ENCODE results near the gene GSX1. TPM values are rescaled to one million over a fixed set of nuclear protein-coding genes. Genes with fewer than 3 reads are reported as not detected.
A peak's percentile ranks its signal among the peaks of the same experiment; 100 is the strongest.

Gene GSX1
- polyA plus RNA-seq (2012; rRNA removed): not detected in 2 replicates
- not detected in 2 replicates for polyA plus RNA-seq (2012; cell fraction: cytosol; rRNA removed)
- not detected in 2 replicates for polyA plus RNA-seq (2012; cell fraction: nucleus; rRNA removed)

GRCh38 chr13:27792393-27793218 is at the start of gene GSX1:
TSS of gene GSX1 (plus strand) at chr13:27792483. CDS start at chr13:27792691, 208 bp downstream.
- Histone ChIP-seq H3K27me3 (ENCODE audit: insufficient read depth) (peaks cover 93% of the 10 kb centered on the region), H2AFZ (ENCODE audit: low read depth) (no peak within 1 kb of the TSS), H3K79me2 (ENCODE audit: insufficient read depth) (no peaks in the 10 kb centered on the region)

GRCh38 chr13:27744801-27745200 is 47.5 kb upstream of the GSX1 start:
- H3K9me2 ChIP-seq: no peaks in the 10 kb centered on the region
- no peak overlapping the region for H3K4me3 ChIP-seq (ENCODE audit: low read depth in 2 of 2, low read length in 1 of 2)
- H3K36me3 ChIP-seq (replicated peaks in 1 of 2; ENCODE audit: control insufficient read depth in 1 of 2, insufficient read depth in 2 of 2, low read length in 1 of 2): no peaks in the 10 kb centered on the region
- no peaks in the 10 kb centered on the region for H3K9me3 ChIP-seq
- H3K9ac ChIP-seq: no peak overlapping the region
- no peak overlapping the region for H2AFZ ChIP-seq (ENCODE audit: low read depth)
- no peak overlapping the region for H3K27ac ChIP-seq (ENCODE audit: low read depth in 2 of 2, low read length in 1 of 2)
- 10% methylated on average over 7 of the region's 7 CpGs for WGBS (ENCODE audit: low lambda C conversion rate)
- H3K27me3 ChIP-seq (ENCODE audit: insufficient read depth): peaks cover 35% of the 10 kb centered on the region; the same call in 1 of the 2 replicates
- POLR2A ChIA-PET: no interaction called here
- no peak overlapping the region for H3K4me2 ChIP-seq
- no peaks in the 10 kb centered on the region for H3K4me1 ChIP-seq (ENCODE audit: control insufficient read depth in 1 of 2, insufficient read depth in 2 of 2, low read depth in 1 of 2, low read length in 1 of 2)
- CTCF ChIA-PET: no interaction called here
- DNase-seq: no peak
- H4K20me1 ChIP-seq (ENCODE audit: insufficient read depth): no peaks in the 10 kb centered on the region
- H3K79me2 ChIP-seq (ENCODE audit: insufficient read depth): no peaks in the 10 kb centered on the region
- no peaks in the 10 kb centered on the region for H3F3A ChIP-seq (replicated peaks; ENCODE audit: insufficient read depth)
- TF ChIP-seq TAF1 (IDR thresholded peaks at IDR 0.05; ENCODE audit: borderline replicate concordance, low read depth, low read length): no peak
- no peak for TF ChIP-seq IRF3 (IDR thresholded peaks at IDR 0.05; ENCODE audit: low read depth, low read length)
- no peak for TF ChIP-seq CHD2 (IDR thresholded peaks at IDR 0.05; ENCODE audit: low read length, partially characterized antibody)
- TF ChIP-seq RAD21 (IDR thresholded peaks at IDR 0.05; ENCODE audit: low read length): no peak
- no peak for TF ChIP-seq USF2 (IDR thresholded peaks at IDR 0.05; ENCODE audit: borderline replicate concordance, low read depth, low read length)
- no peak for TF ChIP-seq SMC3 (IDR thresholded peaks at IDR 0.05; ENCODE audit: low read depth, low read length)
- TF ChIP-seq RXRA (IDR thresholded peaks at IDR 0.05; ENCODE audit: borderline replicate concordance, low read depth): no peak
- TF ChIP-seq EP300 (IDR thresholded peaks at IDR 0.05; ENCODE audit: borderline replicate concordance in 1 of 2, low read depth in 1 of 2, low read length in 1 of 2): no peak
- TF ChIP-seq RCOR1 (IDR thresholded peaks at IDR 0.05; ENCODE audit: low read length): no peak
- TF ChIP-seq TEAD4 (IDR thresholded peaks at IDR 0.05; ENCODE audit: borderline replicate concordance, insufficient read depth): no peak
- TF ChIP-seq MEF2A (IDR thresholded peaks at IDR 0.05; ENCODE audit: borderline replicate concordance, low read depth): no peak
- TF ChIP-seq GATA2 (CRISPR knock-in tag; IDR thresholded peaks at IDR 0.05): no peak

More at GRCh38 chr13:27792393-27793218, at the start of gene GSX1:
- POLR2A ChIA-PET: no interaction called here
- TF ChIP-seq MAX (IDR thresholded peaks at IDR 0.05; ENCODE audit: low read depth): 0 out of 2 replicates have a peak, but pooled peaks have one; percentile 30
- TF ChIP-seq MEF2A (IDR thresholded peaks at IDR 0.05; ENCODE audit: borderline replicate concordance, low read depth): no peak
- TF ChIP-seq SIN3A (IDR thresholded peaks at IDR 0.05; ENCODE audit: borderline replicate concordance, low read depth, low read length): no peak
- TF ChIP-seq REST (IDR thresholded peaks at IDR 0.05; ENCODE audit: low read depth, low read length): peak; percentile 98
- Histone ChIP-seq H3K27ac (ENCODE audit: low read depth in 2 of 2, low read length in 1 of 2) (no peak within 1 kb of the TSS), H3F3A (replicated peaks; ENCODE audit: insufficient read depth) (no peaks in the 10 kb centered on the region), H3K9me2 (no peaks in the 10 kb centered on the region), H4K20me1 (ENCODE audit: insufficient read depth) (no peaks in the 10 kb centered on the region), H3K4me3 (ENCODE audit: low read depth in 2 of 2, low read length in 1 of 2) (peak within 1 kb of the TSS; percentile 30 to 55), H3K9me3 (no peaks in the 10 kb centered on the region), H3K9ac (no peak within 1 kb of the TSS), H3K4me2 (peak within 1 kb of the TSS; percentile 74), H3K36me3 (replicated peaks in 1 of 2; ENCODE audit: control insufficient read depth in 1 of 2, insufficient read depth in 2 of 2, low read length in 1 of 2) (no peaks in the 10 kb centered on the region), H3K4me1 (ENCODE audit: control insufficient read depth in 1 of 2, insufficient read depth in 2 of 2, low read depth in 1 of 2, low read length in 1 of 2) (peaks cover 0 to 6% of the 10 kb centered on the region in 2 experiments; a peak in 2 of 4 replicates)
- WGBS (ENCODE audit: low lambda C conversion rate): 15% methylated on average over 21 of the region's 87 CpGs
- DNase-seq: no peak
- CTCF ChIA-PET: interaction anchor here (1.0 to 1.2 kb wide), 2 partner anchors 10 to 260 kb away, joined by 3 to 5 read pairs; no protein-coding TSS in a partner anchor
